Esophagus squamous epithelium (tissue), 4 donors: ENCODE data around the gene PODXL.

ENCODE experiments used
- POLR2A ChIP-seq, 4 donors: fragments of 450-650 bp; IDR thresholded peaks; one replicate each; pipeline ENCODE4 v1.6.1; 2017; ENCODE audit warnings: antibody characterized with exemption in 4 of 4, mild to moderate bottlenecking in 4 of 4, moderate library complexity in 3 of 4
- TF ChIP-seq, protein P1 (sequence below), 6 experiments: fragments of 450-650 bp in 4 of 6; fragments of 200-600 bp in 2 of 6; sonication (generic) in 2 of 6; IDR thresholded peaks; one replicate each; pipeline ENCODE4 v1.5.1; 2016 to 2019; ENCODE audit warnings: antibody characterized with exemption in 6 of 6, mild to moderate bottlenecking in 4 of 6, moderate library complexity in 4 of 6

DNA sequence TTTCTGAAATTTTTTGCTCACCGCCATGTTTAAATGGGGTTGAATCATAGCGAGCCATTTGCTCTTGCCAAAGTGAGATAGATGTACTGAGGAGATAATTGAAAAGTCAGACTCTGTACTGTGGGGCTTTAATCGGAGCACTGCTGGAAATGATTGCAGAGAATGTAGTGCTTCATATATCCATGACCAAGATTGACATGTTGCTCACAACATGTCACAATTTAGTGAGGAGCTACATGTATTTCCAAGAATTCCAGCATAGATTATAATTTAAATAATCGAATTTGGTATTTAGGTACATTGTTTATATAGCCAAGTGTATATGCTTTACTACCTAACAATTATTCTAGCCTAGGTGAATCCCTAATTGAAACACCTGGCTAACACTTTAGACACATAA lies 66.5 kb downstream of the PODXL start:
- TF ChIP-seq POLR2A (IDR thresholded peaks at IDR 0.05): no peak
- TF ChIP-seq, protein P1, sequence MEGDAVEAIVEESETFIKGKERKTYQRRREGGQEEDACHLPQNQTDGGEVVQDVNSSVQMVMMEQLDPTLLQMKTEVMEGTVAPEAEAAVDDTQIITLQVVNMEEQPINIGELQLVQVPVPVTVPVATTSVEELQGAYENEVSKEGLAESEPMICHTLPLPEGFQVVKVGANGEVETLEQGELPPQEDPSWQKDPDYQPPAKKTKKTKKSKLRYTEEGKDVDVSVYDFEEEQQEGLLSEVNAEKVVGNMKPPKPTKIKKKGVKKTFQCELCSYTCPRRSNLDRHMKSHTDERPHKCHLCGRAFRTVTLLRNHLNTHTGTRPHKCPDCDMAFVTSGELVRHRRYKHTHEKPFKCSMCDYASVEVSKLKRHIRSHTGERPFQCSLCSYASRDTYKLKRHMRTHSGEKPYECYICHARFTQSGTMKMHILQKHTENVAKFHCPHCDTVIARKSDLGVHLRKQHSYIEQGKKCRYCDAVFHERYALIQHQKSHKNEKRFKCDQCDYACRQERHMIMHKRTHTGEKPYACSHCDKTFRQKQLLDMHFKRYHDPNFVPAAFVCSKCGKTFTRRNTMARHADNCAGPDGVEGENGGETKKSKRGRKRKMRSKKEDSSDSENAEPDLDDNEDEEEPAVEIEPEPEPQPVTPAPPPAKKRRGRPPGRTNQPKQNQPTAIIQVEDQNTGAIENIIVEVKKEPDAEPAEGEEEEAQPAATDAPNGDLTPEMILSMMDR (IDR thresholded peaks at IDR 0.05): no peak
